Effector memory CD4-positive, alpha-beta T cell (primary cell): Measurements from ENCODE around the gene NINJ2.
"Not testable (repeated sequence)": the region's sequence is repeated elsewhere in the genome, so short reads cannot be mapped to it uniquely, and the experiment has no call there.

Source experiments
- DNase-seq, 3 donors: peaks; one replicate each; pipeline ENCODE4 v3.0.0-alpha.2; 2020
- H3K27ac ChIP-seq: 2 replicates; pipeline ENCODE4 v1.7.0; 2013; ENCODE audit warnings: mild to moderate bottlenecking, low read length, moderate library complexity; ENCODE audit not compliant: insufficient read depth, poor library complexity, severe bottlenecking
- H3K27me3 ChIP-seq: replicated peaks from 2 replicates; pipeline ENCODE4 v1.7.0; 2013; ENCODE audit warnings: mild to moderate bottlenecking, low read length; ENCODE audit not compliant: insufficient read depth, control insufficient read depth, poor library complexity, severe bottlenecking
- H3K36me3 ChIP-seq: 2 replicates; pipeline ENCODE4 v1.7.0; 2013; ENCODE audit warnings: mild to moderate bottlenecking, low read length, moderate library complexity; ENCODE audit not compliant: control insufficient read depth, insufficient read depth
- H3K4me1 ChIP-seq: 2 replicates; pipeline ENCODE4 v1.7.0; 2013; ENCODE audit warnings: low read length, mild to moderate bottlenecking; ENCODE audit not compliant: control insufficient read depth, insufficient read depth, poor library complexity, severe bottlenecking
- H3K4me3 ChIP-seq: 2 replicates; pipeline ENCODE4 v1.7.0; 2013; ENCODE audit warnings: low read length, low read depth, mild to moderate bottlenecking; ENCODE audit not compliant: insufficient read depth, poor library complexity, severe bottlenecking
- H3K9me3 ChIP-seq: 2 replicates; pipeline ENCODE4 v1.7.0; 2013; ENCODE audit warnings: mild to moderate bottlenecking, low read length, moderate library complexity; ENCODE audit not compliant: control insufficient read depth

Gene NINJ2

DNA sequence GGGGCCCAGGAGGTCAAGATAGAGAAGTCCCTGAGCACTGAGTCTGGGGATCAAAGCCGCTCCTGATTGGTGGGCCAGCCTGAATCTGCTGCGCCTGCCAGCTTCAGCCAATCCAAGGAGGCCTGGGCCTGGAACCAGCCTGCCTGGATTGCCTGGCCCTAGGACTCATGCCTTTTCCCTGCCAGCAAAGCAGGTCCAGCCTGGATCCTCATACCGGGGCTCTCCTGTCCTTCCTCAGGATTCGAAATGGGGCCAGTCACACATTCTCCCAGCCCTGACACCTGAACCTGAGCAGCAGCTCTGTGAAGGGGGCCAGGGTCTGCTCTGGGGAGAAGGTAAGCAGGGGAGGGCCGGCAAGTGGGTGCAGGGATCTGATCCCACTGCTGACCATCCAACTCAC, 81.9 kb downstream of the NINJ2 start:
- H3K4me1 ChIP-seq = peaks cover 2% of the 10 kb centered on the region
- H3K4me3 ChIP-seq = no peak overlapping the region
- no peaks in the 10 kb centered on the region for H3K27me3 ChIP-seq
- H3K9me3 ChIP-seq = no peaks in the 10 kb centered on the region
- H3K27ac ChIP-seq = no peak overlapping the region
- no peaks in the 10 kb centered on the region for H3K36me3 ChIP-seq
- no peak for DNase-seq

DNA sequence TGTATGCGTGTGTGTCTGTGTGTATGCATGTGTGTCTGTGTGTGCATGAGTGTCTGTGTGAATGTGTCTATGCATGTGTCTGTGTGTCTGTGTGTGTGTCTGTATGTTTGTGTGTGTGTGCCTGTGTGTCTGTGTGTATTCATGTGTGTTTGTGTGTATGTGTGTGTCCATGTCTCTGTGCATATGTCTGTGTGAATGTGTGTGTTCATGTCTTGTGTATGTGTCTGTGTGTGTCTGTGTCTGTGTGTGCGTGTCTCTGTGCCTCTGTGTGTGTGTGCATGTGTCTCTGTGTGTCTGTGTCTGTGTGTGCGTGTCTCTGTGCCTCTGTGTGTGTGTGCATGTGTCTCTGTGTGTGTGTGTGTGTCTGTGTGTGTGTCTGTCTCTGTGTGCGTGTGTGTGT, 82.4 kb downstream of the NINJ2 start:
- H3K4me3 ChIP-seq = no peak overlapping the region
- DNase-seq = no peak
- no peaks in the 10 kb centered on the region for H3K9me3 ChIP-seq
- peaks cover 7% of the 10 kb centered on the region for H3K4me1 ChIP-seq
- no peaks in the 10 kb centered on the region for H3K27me3 ChIP-seq
- H3K27ac ChIP-seq = no peak overlapping the region
- no peaks in the 10 kb centered on the region for H3K36me3 ChIP-seq

DNA sequence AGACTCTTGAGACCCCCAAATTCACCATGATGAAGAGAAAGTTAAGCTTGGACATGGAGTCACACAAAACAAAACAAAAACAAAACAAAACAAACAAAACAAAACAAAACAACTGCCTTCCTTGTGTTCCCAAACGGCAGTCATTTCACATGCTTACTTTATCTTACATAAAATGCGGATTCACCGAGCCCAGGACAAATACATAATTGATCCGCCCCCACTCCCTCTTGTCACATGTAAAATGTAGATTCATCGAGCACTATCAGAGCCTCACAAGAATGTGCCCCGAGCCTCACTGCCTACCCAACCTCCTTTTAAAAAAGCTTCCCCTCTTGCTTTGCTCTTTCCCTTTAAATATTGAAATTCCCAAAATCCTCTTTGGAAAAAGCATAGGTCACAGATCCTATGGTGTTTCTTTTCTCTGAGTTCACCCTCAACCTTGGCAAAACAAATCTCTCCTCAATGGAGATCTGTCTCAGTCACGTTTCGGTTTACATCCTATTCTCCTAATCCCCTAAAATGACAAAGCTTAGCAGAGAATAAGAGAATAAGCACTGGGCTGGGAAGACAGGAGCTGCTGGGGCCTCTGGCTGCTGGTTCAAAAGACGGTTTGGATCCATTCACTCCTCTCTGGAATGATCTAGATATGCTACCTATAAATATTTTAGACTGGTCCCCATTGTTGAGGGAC, 83.7 kb downstream of the NINJ2 start:
- no peak overlapping the region for H3K4me3 ChIP-seq
- H3K9me3 ChIP-seq = no peaks in the 10 kb centered on the region
- no peaks in the 10 kb centered on the region for H3K27me3 ChIP-seq
- H3K36me3 ChIP-seq = no peaks in the 10 kb centered on the region
- peaks cover 11% of the 10 kb centered on the region for H3K4me1 ChIP-seq
- no peak for DNase-seq
- no peak overlapping the region for H3K27ac ChIP-seq

DNA sequence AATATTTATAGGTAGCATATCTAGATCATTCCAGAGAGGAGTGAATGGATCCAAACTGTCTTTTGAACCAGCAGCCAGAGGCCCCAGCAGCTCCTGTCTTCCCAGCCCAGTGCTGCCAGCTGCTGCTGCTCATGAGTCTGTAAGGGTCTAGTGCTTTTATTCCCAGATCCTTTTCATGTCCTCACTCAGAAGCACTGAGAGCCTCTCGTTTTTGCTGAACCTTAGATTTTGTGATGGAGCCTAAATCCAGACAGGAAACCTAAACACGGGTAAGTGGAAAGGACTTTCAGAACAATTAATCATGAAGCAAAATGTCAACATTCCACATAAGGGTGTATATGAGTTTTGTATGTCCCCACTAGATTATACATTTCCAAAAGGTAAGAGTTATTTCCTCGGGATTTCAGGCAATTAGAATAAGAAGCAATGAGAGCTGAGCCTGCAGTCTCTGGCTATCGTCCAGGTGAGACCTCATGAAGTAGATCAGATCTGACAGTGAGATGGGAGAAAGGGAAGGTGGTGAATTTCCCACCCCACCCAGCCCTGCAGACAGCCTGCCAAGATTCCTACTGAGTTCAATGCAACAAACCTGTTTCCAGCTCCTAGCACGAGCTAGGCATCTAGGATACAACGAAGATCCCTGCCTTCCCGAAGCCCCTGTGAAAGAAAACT, 84.4 kb downstream of the NINJ2 start:
- H3K27me3 ChIP-seq = no peaks in the 10 kb centered on the region
- H3K36me3 ChIP-seq = no peaks in the 10 kb centered on the region
- no peaks in the 10 kb centered on the region for H3K9me3 ChIP-seq
- H3K27ac ChIP-seq = no peak overlapping the region
- DNase-seq = no peak
- peaks cover 11% of the 10 kb centered on the region for H3K4me1 ChIP-seq
- no peak overlapping the region for H3K4me3 ChIP-seq

DNA sequence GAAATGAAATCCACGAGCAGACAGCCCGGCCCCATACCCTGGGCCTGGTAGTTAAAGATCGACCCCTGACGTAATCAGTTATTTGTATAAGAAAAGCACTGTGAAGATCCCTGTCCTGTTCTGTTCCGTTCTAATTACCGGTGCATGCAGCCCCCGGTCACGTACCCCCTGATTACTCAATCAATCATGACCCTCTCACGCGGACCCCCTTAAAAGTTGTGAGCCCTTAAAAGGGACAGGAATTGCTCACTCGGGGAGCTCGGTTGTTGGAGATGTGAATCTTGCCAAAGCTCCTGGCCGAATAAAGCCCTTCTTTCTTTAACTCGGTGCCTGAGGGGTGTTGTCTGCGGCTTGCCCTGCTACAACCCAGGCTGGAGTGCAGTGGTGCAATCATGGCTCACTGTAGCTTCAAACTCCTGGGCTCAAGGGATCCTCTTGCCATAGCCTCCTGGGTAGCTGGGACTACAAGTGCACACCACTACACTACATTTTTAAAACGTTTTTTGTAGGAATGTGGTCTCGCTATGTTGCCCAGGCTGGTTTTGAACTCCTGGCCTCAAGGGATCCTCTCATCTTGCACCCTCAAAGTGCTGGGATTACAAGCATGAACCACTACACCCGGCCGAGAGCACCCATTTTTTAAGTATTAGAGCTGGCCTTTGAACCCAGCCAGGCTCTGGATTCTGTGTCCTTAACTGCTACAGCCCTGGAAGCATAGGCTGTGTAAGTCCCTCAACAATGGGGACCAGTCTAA, 85.1 kb downstream of the NINJ2 start:
- H3K27ac ChIP-seq, H3K9me3 ChIP-seq, H3K36me3 ChIP-seq, H3K27me3 ChIP-seq, H3K4me3 ChIP-seq, DNase-seq: not testable (repeated sequence)
- peaks cover 11% of the 10 kb centered on the region for H3K4me1 ChIP-seq

DNA sequence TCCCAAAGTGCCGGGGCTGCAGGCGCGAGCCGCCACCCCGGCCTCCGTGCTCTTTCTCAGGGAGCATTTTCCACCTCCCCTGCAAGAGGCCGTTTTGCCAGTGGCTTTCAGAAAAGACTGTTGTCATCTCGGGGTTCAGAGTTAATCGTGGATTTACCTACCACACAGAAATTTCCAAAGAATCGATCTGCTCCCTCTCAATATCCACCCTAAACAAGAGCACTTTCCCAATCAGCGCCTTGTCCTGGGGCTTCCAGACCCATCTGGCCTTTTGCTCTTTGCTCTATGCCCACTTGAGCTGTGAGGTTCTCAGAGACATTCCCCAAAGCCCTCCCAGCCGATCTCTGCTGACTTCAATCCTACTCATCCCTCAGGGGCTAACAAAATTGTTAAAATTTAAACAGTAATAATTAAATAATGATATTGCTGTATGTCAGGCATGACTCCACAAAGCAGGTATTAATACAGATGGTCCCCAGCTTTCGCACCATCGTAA, 86.6 kb downstream of the NINJ2 start:
- H3K27me3 ChIP-seq = no peaks in the 10 kb centered on the region
- H3K36me3 ChIP-seq = no peaks in the 10 kb centered on the region
- peak overlapping the region; percentile 39 for H3K4me3 ChIP-seq
- H3K4me1 ChIP-seq = peaks cover 11% of the 10 kb centered on the region
- no peak overlapping the region for H3K27ac ChIP-seq
- H3K9me3 ChIP-seq = no peaks in the 10 kb centered on the region
- no peak for DNase-seq

DNA sequence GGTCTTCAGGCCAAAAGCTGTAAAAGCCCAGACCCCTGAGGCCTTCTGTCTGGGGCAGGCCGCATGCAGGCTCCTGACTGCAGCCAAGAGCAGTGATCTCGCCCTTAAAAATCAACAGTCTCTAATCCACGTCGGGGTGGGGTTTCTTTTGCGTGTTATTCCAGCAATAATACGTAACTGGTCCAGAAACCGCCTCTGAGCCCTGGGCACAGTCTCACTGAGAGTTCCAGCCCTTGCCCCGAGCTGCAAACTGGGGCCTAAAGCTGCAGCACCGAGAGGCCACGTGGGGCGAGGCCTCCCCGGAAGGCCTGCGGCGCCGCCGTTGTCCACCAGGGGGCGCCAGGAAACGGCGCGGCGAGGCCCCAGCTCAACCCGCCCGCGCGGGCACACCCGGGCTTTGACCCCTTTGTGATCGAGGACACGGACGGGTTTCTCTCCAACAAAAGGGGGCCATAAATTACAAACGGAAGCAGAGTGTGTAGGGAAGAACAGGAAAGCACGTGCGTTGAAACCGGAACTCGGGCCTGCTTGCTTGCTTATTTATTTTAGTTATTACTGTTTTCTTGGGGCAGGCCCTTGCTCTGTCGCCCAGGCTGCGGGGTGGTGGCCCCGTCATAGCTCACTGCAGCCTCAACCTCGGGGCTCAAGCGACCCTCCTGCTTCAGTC, 87.2 kb downstream of the NINJ2 start:
- peak; percentile 66 to 72 (median 68) for DNase-seq
- Histone ChIP-seq H3K36me3 (no peaks in the 10 kb centered on the region), H3K27ac (peak overlapping the region; percentile 23), H3K4me1 (peaks cover 11% of the 10 kb centered on the region), H3K9me3 (no peaks in the 10 kb centered on the region), H3K4me3 (peak overlapping the region; percentile 39), H3K27me3 (no peaks in the 10 kb centered on the region)

DNA sequence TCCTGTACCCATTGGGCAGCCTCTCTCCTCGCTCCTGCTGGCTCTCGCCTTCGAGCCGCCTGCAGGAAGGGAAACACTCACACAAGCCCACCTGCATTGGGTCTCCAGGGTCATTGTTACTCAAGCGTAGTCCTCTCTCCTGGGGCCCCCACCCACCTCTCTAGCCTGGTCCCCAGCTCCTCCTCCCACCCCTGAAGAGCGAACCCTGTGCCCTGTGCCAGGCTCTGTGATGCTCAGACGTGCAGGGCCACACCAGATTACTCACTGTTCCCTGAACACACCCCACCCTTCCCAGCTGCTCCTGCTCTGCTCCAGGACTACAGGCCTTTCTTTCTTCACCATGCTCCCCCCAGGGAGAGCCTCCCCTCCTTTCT, 88.1 kb downstream of the NINJ2 start:
- no peak for DNase-seq
- Histone ChIP-seq H3K9me3 (no peaks in the 10 kb centered on the region), H3K36me3 (no peaks in the 10 kb centered on the region), H3K4me3 (no peak overlapping the region), H3K4me1 (peaks cover 14% of the 10 kb centered on the region), H3K27me3 (no peaks in the 10 kb centered on the region), H3K27ac (no peak overlapping the region)

DNA sequence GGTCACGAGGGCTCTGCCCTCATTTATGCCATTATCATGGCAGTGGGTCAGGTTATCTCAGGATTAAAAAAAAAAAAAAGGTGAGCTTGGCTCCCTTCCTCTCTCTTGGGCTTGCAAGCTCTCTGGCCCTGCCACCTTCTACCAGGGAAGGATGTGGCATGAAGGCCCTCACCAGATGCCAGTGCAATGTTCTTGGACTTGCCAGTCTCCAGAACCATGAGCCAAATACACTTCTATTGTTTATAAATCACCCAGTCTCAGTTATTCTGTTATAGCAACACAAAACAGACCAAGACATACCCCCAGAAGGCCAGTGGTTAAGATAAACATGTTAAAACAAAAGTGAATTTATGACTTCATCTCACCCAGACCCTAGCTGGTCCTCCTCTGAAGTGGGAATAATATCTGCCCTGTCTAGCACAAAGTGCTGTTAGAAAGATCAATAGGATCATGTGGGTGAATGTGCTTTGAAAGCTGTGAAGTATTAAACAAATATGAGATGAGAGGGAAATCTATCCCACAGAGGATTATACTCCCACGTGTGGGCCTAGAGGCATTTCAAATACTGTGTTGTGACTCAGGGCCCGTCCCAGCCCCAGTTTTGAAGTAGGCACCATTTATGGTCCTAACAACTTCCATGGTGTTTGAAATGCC, 88.6 kb downstream of the NINJ2 start:
- Histone ChIP-seq H3K9me3 (no peaks in the 10 kb centered on the region), H3K27ac (no peak overlapping the region), H3K4me1 (peaks cover 18% of the 10 kb centered on the region), H3K27me3 (no peaks in the 10 kb centered on the region), H3K36me3 (no peaks in the 10 kb centered on the region), H3K4me3 (no peak overlapping the region)
- no peak for DNase-seq
